Natural killer cell (primary cell): ENCODE data around the gene TPRG1. TPM values are rescaled to one million over a fixed set of nuclear protein-coding genes. Genes with fewer than 3 reads are reported as not detected.

Experiments used
- ATAC-seq, 3 donors: fragments of 150-1000 bp in 2 of 3; fragments of 200-7000 bp in 1 of 3; cut with Tn5 transposase; 1 replicate in 1 of 3; 2 replicates in 2 of 3; pipeline ENCODE4 v1.10.0; 2021; ENCODE audit warnings: mild to moderate bottlenecking in 2 of 3, moderate library complexity in 2 of 3
- DNase-seq, 2 donors: peaks; one replicate each; pipeline versions ENCODE4 v3.0.0 to v3.0.0-alpha.2; 2013 to 2021; ENCODE audit warnings: mixed read lengths in 1 of 2
- H3K27ac ChIP-seq: one replicate; pipeline ENCODE4 v1.5.1; 2013; ENCODE audit warnings: mild to moderate bottlenecking, low read length
- H3K27me3 ChIP-seq: one replicate; pipeline ENCODE4 v1.6.1; 2013; ENCODE audit warnings: low read length; ENCODE audit not compliant: control insufficient read depth, insufficient read depth
- H3K36me3 ChIP-seq: one replicate; pipeline ENCODE4 v1.6.1; 2013; ENCODE audit warnings: low read length; ENCODE audit not compliant: control insufficient read depth, insufficient read depth
- H3K4me1 ChIP-seq: one replicate; pipeline ENCODE4 v1.6.1; 2013; ENCODE audit warnings: low read length; ENCODE audit not compliant: control insufficient read depth, insufficient read depth
- H3K4me3 ChIP-seq: one replicate; pipeline ENCODE4 v1.5.1; 2013; ENCODE audit warnings: low read length
- H3K9me3 ChIP-seq: one replicate; pipeline ENCODE4 v1.6.1; 2013; ENCODE audit warnings: low read length; ENCODE audit not compliant: control insufficient read depth, insufficient read depth
- H3K27ac Mint-ChIP-seq, 2 donors: one replicate each; pipeline ENCODE4 v1.8.0; 2022; ENCODE audit warnings: mild to moderate bottlenecking in 2 of 2, mixed read lengths in 2 of 2, moderate library complexity in 1 of 2
- H3K27me3 Mint-ChIP-seq, 2 donors: one replicate each; pipeline ENCODE4 v1.8.0; 2022; ENCODE audit warnings: low read depth in 2 of 2, mixed read lengths in 2 of 2
- H3K36me3 Mint-ChIP-seq: one replicate; pipeline ENCODE4 v1.8.0; 2022; ENCODE audit warnings: mixed read lengths
- H3K4me1 Mint-ChIP-seq, 2 donors: one replicate each; pipeline ENCODE4 v1.8.0; 2022; ENCODE audit warnings: mixed read lengths in 2 of 2
- H3K4me3 Mint-ChIP-seq: one replicate; pipeline ENCODE4 v1.8.0; 2022; ENCODE audit warnings: mild to moderate bottlenecking, moderate library complexity, mixed read lengths
- H3K9me3 Mint-ChIP-seq, 2 donors: one replicate each; pipeline ENCODE4 v1.8.0; 2022; ENCODE audit warnings: mixed read lengths in 2 of 2
- CTCF ChIP-seq: fragments of 200-600 bp; IDR thresholded peaks from one replicate; pipeline ENCODE4 v1.8.0; 2022; ENCODE audit warnings: antibody characterized with exemption
- WGBS: methylation state at CpG from one replicate; pipeline ENCODE4 v1.1.7; 2013; ENCODE audit warnings: missing lambda C conversion rate; ENCODE audit not compliant: insufficient coverage; 5-methylcytosine and 5-hydroxymethylcytosine counted together
- intact Hi-C: fragments of 100-400 bp; cut with micrococcal nuclease; formaldehyde crosslinking; loops from one replicate; pipeline ENCODE4 v1.14.2; 2022
- total RNA-seq, 4 donors: library from RNA; stranded (reverse); fragments of 120-200 nt in 1 of 4; gene quantifications; one replicate each; pipeline versions ENCODE4 v1.2.3 to v1.2.4, GENCODE V29; 2013 to 2022

Gene TPRG1
- total RNA-seq, 3 donors from 2014 or later (not counting 1 experiment from before 2014, with no cell fraction given): 1.3 to 4.6 (median 1.9) TPM

DNA sequence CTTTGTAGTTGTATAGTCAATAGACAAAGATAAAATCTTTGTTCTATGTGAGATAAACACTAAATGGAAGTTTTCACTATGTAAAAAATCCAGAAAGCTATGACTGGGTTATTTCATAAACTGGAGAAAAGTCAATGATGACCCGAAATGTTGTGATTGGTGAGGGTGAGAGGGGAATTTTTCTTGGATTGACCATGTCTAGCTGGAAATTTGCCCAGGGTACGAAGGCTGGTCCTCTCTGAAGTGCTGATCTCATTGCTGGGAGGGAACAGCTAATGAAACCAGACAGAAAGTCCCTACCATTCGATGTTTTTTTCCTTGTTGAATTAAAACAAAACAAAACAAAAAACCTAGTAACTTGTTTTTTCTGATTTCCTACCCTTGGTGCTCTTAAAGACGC lies 14.3 kb downstream of the TPRG1 start:
- Mint-ChIP-seq H3K9me3 (peaks cover 2 to 9% of the 10 kb centered on the region in 2 donors), H3K27me3 (peaks cover 10 to 19% of the 10 kb centered on the region in 2 donors), H3K4me3 (no peak overlapping the region), H3K36me3 (peaks cover 5% of the 10 kb centered on the region), H3K4me1 (no peaks in the 10 kb centered on the region), H3K27ac (no peak overlapping the region)
- no peak overlapping the region for H3K27ac ChIP-seq
- H3K9me3 ChIP-seq: peaks cover under 1% of the 10 kb centered on the region
- H3K4me1 ChIP-seq: no peaks in the 10 kb centered on the region
- no peaks in the 10 kb centered on the region for H3K27me3 ChIP-seq
- WGBS: 80% methylated on average over 3 of the region's 4 CpGs
- ATAC-seq (no peak), DNase-seq (no peak)
- no peak overlapping the region for H3K4me3 ChIP-seq
- no peaks in the 10 kb centered on the region for H3K36me3 ChIP-seq
- intact Hi-C loops: no loop called here
- TF ChIP-seq CTCF: no peak

DNA sequence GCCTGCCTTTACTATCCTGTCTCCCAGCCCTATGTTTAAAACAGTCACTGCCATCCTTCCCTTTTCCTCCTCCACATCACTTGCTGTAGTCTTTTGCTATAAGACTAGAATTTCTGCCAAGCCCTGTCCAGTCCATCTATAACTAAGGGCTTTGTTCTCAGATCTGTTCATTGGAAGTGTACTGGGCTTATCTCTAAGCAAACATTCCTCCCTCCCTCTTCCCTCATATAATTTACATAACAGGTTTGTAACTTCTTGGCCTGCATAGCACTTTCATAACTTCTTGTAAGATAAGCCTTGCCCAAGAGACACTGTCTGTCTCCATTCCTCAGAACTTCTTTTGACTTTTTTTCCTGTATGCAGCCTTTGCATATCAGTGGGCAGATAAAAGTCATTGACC lies 16.7 kb downstream of the TPRG1 start:
- no peak for TF ChIP-seq CTCF
- Mint-ChIP-seq H3K4me1 (no peaks in the 10 kb centered on the region), H3K27me3 (peaks cover 4 to 13% of the 10 kb centered on the region in 2 donors), H3K4me3 (no peak overlapping the region), H3K36me3 (peaks cover 4% of the 10 kb centered on the region), H3K27ac (no peak overlapping the region), H3K9me3 (peaks cover 6 to 10% of the 10 kb centered on the region in 2 donors)
- no peak overlapping the region for H3K27ac ChIP-seq
- H3K36me3 ChIP-seq: no peaks in the 10 kb centered on the region
- no peak for ATAC-seq
- DNase-seq: no peak
- intact Hi-C loops: no loop called here
- no peaks in the 10 kb centered on the region for H3K4me1 ChIP-seq
- peaks cover 3% of the 10 kb centered on the region for H3K9me3 ChIP-seq
- H3K4me3 ChIP-seq: no peak overlapping the region
- H3K27me3 ChIP-seq: no peaks in the 10 kb centered on the region

GRCh38 chr3:189192725-189193124 lies 21.0 kb downstream of the TPRG1 start:
- Histone ChIP-seq H3K27ac (no peak overlapping the region), H3K4me1 (no peaks in the 10 kb centered on the region), H3K9me3 (peaks cover 21% of the 10 kb centered on the region), H3K36me3 (no peaks in the 10 kb centered on the region), H3K4me3 (no peak overlapping the region), H3K27me3 (no peaks in the 10 kb centered on the region)
- intact Hi-C loops: no loop called here
- Mint-ChIP-seq H3K4me3 (no peak overlapping the region), H3K27me3 (peaks cover 0 to 20% of the 10 kb centered on the region in 2 donors), H3K27ac (no peak overlapping the region), H3K4me1 (no peaks in the 10 kb centered on the region), H3K9me3 (peaks cover 12 to 15% of the 10 kb centered on the region in 2 donors), H3K36me3 (peaks cover 11% of the 10 kb centered on the region)
- ATAC-seq (no peak), DNase-seq (no peak)
- no peak for TF ChIP-seq CTCF

DNA sequence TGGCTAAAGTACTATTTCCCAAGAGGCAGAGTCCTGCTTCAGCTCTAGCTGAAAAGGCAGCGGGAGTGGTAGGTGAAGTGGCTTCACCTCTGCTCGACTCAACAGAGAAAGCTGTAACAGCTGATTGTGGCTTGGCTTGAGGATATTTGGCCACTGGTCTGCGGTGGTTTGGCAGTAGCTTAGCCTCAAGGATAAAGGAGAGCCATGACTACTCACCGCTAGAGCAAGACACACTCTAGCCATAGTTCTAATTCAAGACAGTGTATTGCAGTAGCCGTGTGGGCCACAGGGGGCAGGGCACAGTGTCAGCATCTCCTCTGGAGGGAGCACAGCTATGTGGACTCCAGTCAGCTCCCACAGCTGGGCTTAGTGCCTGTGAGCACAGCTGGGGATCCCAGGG lies 23.5 kb downstream of the TPRG1 start:
- no peaks in the 10 kb centered on the region for H3K36me3 ChIP-seq
- Mint-ChIP-seq H3K9me3 (peaks cover 12 to 15% of the 10 kb centered on the region in 2 donors), H3K27ac (no peak overlapping the region), H3K4me3 (no peak overlapping the region), H3K4me1 (no peaks in the 10 kb centered on the region), H3K36me3 (peaks cover 11% of the 10 kb centered on the region), H3K27me3 (peaks cover 5 to 11% of the 10 kb centered on the region in 2 donors)
- no peak for TF ChIP-seq CTCF
- H3K9me3 ChIP-seq: peaks cover 21% of the 10 kb centered on the region
- no peak overlapping the region for H3K4me3 ChIP-seq
- H3K27ac ChIP-seq: no peak overlapping the region
- intact Hi-C loops: no loop called here
- no peaks in the 10 kb centered on the region for H3K27me3 ChIP-seq
- WGBS: 94% methylated on average over 5 of the region's 5 CpGs
- DNase-seq (no peak), ATAC-seq (no peak)
- H3K4me1 ChIP-seq: no peaks in the 10 kb centered on the region
